Natural killer cell (primary cell): ENCODE results near the gene NDUFAF4. TPM values are rescaled to one million over a fixed set of nuclear protein-coding genes. Genes with fewer than 3 reads are reported as not detected.

Source experiments
- ATAC-seq, 3 donors: fragments of 150-1000 bp in 2 of 3; fragments of 200-7000 bp in 1 of 3; cut with Tn5 transposase; 1 replicate in 1 of 3; 2 replicates in 2 of 3; pipeline ENCODE4 v1.10.0; 2021; ENCODE audit warnings: mild to moderate bottlenecking in 2 of 3, moderate library complexity in 2 of 3
- DNase-seq, 2 donors: peaks; one replicate each; pipeline versions ENCODE4 v3.0.0 to v3.0.0-alpha.2; 2013 to 2021; ENCODE audit warnings: mixed read lengths in 1 of 2
- H3K27ac ChIP-seq: one replicate; pipeline ENCODE4 v1.5.1; 2013; ENCODE audit warnings: mild to moderate bottlenecking, low read length
- H3K27me3 ChIP-seq: one replicate; pipeline ENCODE4 v1.6.1; 2013; ENCODE audit warnings: low read length; ENCODE audit not compliant: control insufficient read depth, insufficient read depth
- H3K36me3 ChIP-seq: one replicate; pipeline ENCODE4 v1.6.1; 2013; ENCODE audit warnings: low read length; ENCODE audit not compliant: control insufficient read depth, insufficient read depth
- H3K4me1 ChIP-seq: one replicate; pipeline ENCODE4 v1.6.1; 2013; ENCODE audit warnings: low read length; ENCODE audit not compliant: control insufficient read depth, insufficient read depth
- H3K4me3 ChIP-seq: one replicate; pipeline ENCODE4 v1.5.1; 2013; ENCODE audit warnings: low read length
- H3K9me3 ChIP-seq: one replicate; pipeline ENCODE4 v1.6.1; 2013; ENCODE audit warnings: low read length; ENCODE audit not compliant: control insufficient read depth, insufficient read depth
- H3K27ac Mint-ChIP-seq, 2 donors: one replicate each; pipeline ENCODE4 v1.8.0; 2022; ENCODE audit warnings: mild to moderate bottlenecking in 2 of 2, mixed read lengths in 2 of 2, moderate library complexity in 1 of 2
- H3K27me3 Mint-ChIP-seq, 2 donors: one replicate each; pipeline ENCODE4 v1.8.0; 2022; ENCODE audit warnings: low read depth in 2 of 2, mixed read lengths in 2 of 2
- H3K36me3 Mint-ChIP-seq: one replicate; pipeline ENCODE4 v1.8.0; 2022; ENCODE audit warnings: mixed read lengths
- H3K4me1 Mint-ChIP-seq, 2 donors: one replicate each; pipeline ENCODE4 v1.8.0; 2022; ENCODE audit warnings: mixed read lengths in 2 of 2
- H3K4me3 Mint-ChIP-seq: one replicate; pipeline ENCODE4 v1.8.0; 2022; ENCODE audit warnings: mild to moderate bottlenecking, moderate library complexity, mixed read lengths
- H3K9me3 Mint-ChIP-seq, 2 donors: one replicate each; pipeline ENCODE4 v1.8.0; 2022; ENCODE audit warnings: mixed read lengths in 2 of 2
- CTCF ChIP-seq: fragments of 200-600 bp; IDR thresholded peaks from one replicate; pipeline ENCODE4 v1.8.0; 2022; ENCODE audit warnings: antibody characterized with exemption
- WGBS: methylation state at CpG from one replicate; pipeline ENCODE4 v1.1.7; 2013; ENCODE audit warnings: missing lambda C conversion rate; ENCODE audit not compliant: insufficient coverage; 5-methylcytosine and 5-hydroxymethylcytosine counted together
- intact Hi-C: fragments of 100-400 bp; cut with micrococcal nuclease; formaldehyde crosslinking; loops from one replicate; pipeline ENCODE4 v1.14.2; 2022
- total RNA-seq, 4 donors: library from RNA; stranded (reverse); fragments of 120-200 nt in 1 of 4; gene quantifications; one replicate each; pipeline versions ENCODE4 v1.2.3 to v1.2.4, GENCODE V29; 2013 to 2022

Gene NDUFAF4
- total RNA-seq, 3 donors from 2014 or later (not counting 1 experiment from before 2014, with no cell fraction given) = 23.8 to 30.9 (median 29.8) TPM

DNA sequence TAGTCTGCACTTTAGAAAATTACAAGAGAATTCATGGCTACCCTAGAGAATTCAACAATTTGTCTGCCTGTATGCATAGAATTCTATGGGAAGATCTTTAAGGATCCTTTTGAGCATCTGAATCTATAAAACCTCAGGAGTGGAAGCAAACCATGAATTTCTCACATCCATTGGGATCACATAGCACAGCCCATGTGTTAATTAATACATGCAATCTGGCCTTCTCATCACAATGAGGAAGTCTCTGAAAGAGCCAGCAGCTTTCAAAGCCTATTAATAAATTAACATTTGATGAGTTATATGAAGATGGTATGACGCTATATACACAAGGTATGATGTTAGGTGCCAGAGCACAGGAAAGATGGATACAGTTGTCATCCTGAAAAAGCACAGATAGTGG lies 24.7 kb downstream of the NDUFAF4 start:
- ATAC-seq = no peak

GRCh38 chr6:96865055-96865405 lies 32.7 kb downstream of the NDUFAF4 start:
- Histone ChIP-seq H3K4me1 (no peaks in the 10 kb centered on the region), H3K9me3 (no peaks in the 10 kb centered on the region), H3K27ac (no peak overlapping the region), H3K4me3 (no peak overlapping the region), H3K36me3 (no peaks in the 10 kb centered on the region), H3K27me3 (peaks cover 2% of the 10 kb centered on the region)
- Mint-ChIP-seq H3K4me3 (no peak overlapping the region), H3K36me3 (no peaks in the 10 kb centered on the region), H3K27me3 (peaks cover 31 to 55% of the 10 kb centered on the region in 2 donors), H3K27ac (no peak overlapping the region), H3K4me1 (no peaks in the 10 kb centered on the region), H3K9me3 (no peaks in the 10 kb centered on the region)
- intact Hi-C loops = no loop called here
- ATAC-seq (no peak), DNase-seq (no peak)
- no peak for TF ChIP-seq CTCF
- WGBS = 94% methylated on average over 3 of the region's 3 CpGs

More for the DNA sequence above, 24.7 kb downstream of the NDUFAF4 start:
- DNase-seq = no peak
- Histone ChIP-seq H3K4me3 (no peak overlapping the region), H3K27me3 (no peaks in the 10 kb centered on the region), H3K36me3 (no peaks in the 10 kb centered on the region), H3K4me1 (no peaks in the 10 kb centered on the region), H3K9me3 (no peaks in the 10 kb centered on the region), H3K27ac (no peak overlapping the region)
- Mint-ChIP-seq H3K4me3 (no peak overlapping the region), H3K4me1 (no peaks in the 10 kb centered on the region), H3K27ac (no peak overlapping the region), H3K36me3 (no peaks in the 10 kb centered on the region), H3K27me3 (peaks cover 16 to 18% of the 10 kb centered on the region in 2 donors), H3K9me3 (no peaks in the 10 kb centered on the region)
- 100% methylated on average over 1 of the region's 1 CpG for WGBS
- TF ChIP-seq CTCF = no peak
- intact Hi-C loops = no loop called here

DNA sequence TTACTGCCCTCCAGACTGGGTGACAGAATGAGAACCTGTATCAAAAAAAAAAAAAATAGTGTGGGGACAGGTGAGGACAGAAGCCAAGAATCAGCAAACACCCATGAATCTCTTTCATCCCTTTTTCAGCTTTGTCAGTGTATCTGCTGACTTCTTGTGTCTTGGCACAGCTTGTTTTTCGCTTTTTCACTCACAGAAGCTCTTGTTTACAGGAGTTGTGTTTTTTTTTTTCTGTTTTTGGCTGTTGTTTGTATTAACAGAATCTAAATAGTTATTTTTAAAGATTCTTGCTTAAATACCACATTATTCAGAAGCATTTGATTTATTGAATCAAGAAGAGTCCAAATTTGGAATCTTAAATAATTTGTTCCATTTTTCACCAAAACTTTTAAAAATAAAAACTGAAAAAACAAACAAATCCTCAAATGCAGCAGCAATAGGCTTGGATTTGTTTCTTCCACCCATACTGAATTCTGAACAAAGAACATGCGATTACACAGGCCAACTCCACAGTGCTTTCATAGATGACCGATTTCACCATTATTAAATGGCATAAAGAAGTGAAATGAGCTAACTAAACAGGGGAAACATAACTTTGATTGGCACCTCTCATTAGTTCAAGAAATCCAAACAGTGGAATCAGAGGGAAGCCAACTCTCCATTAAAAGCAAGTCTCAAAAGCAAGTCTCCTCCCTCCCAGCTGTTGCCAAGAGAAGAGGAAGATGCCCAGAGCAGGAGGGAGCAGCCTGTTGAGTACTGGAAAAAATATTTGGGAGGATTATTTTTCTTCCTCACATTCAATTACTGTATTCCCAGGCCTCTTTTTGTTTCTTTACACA lies 33.3 kb downstream of the NDUFAF4 start:
- Histone ChIP-seq H3K4me3 (no peak overlapping the region), H3K9me3 (no peaks in the 10 kb centered on the region), H3K4me1 (no peaks in the 10 kb centered on the region), H3K36me3 (no peaks in the 10 kb centered on the region), H3K27me3 (peaks cover 2% of the 10 kb centered on the region), H3K27ac (no peak overlapping the region)
- Mint-ChIP-seq H3K36me3 (no peaks in the 10 kb centered on the region), H3K27ac (no peak overlapping the region), H3K4me1 (no peaks in the 10 kb centered on the region), H3K4me3 (no peak overlapping the region), H3K27me3 (peaks cover 33 to 58% of the 10 kb centered on the region in 2 donors), H3K9me3 (no peaks in the 10 kb centered on the region)
- no peak for ATAC-seq
- WGBS = 70% methylated on average over 2 of the region's 3 CpGs
- TF ChIP-seq CTCF = no peak
- intact Hi-C loops = no loop called here
- DNase-seq = no peak

- peaks cover 2% of the 10 kb centered on the region for H3K27me3 ChIP-seq
- peaks cover 33 to 65% of the 10 kb centered on the region in 2 donors for H3K27me3 Mint-ChIP-seq
- intact Hi-C loops = no loop called here
- H3K4me1 Mint-ChIP-seq = no peaks in the 10 kb centered on the region
- no peaks in the 10 kb centered on the region for H3K9me3 ChIP-seq
- no peak for TF ChIP-seq CTCF
- no peaks in the 10 kb centered on the region for H3K36me3 Mint-ChIP-seq
- H3K27ac Mint-ChIP-seq = no peak overlapping the region
- no peak overlapping the region for H3K27ac ChIP-seq
- H3K36me3 ChIP-seq = no peaks in the 10 kb centered on the region
- no peaks in the 10 kb centered on the region for H3K9me3 Mint-ChIP-seq
- H3K4me3 ChIP-seq = no peak overlapping the region
- ATAC-seq (no peak), DNase-seq (no peak)
- H3K4me3 Mint-ChIP-seq = no peak overlapping the region
- H3K4me1 ChIP-seq = no peaks in the 10 kb centered on the region
- WGBS = no CpG with 5 or more reads among the region's 1 CpG
Observed at GRCh38 chr6:96862560-96862959, 35.1 kb downstream of the NDUFAF4 start.
